IPS DF 6.9 (cell line): ENCODE results near the gene TUBB1.
A peak's percentile ranks its signal among the peaks of the same experiment; 100 is the strongest.
"Not testable (repeated sequence)": the region's sequence is repeated elsewhere in the genome, so short reads cannot be mapped to it uniquely, and the experiment has no call there.

ENCODE experiments used
- DNase-seq: peaks from one replicate; pipeline ENCODE4 v3.0.0-alpha.2; 2013; ENCODE audit warnings: low read depth, low spot score
- H3K27ac ChIP-seq: one replicate; pipeline ENCODE4 v1.5.1; 2013; ENCODE audit warnings: low read length, control low read depth
- H3K27me3 ChIP-seq: 2 replicates; pipeline ENCODE4 v1.6.1; 2013; ENCODE audit warnings: mild to moderate bottlenecking, low read length; ENCODE audit not compliant: control insufficient read depth, insufficient read depth
- H3K36me3 ChIP-seq: 2 replicates; pipeline ENCODE4 v1.6.1; 2013; ENCODE audit warnings: low read length; ENCODE audit not compliant: control insufficient read depth, insufficient read depth
- H3K4me1 ChIP-seq: 2 replicates; pipeline ENCODE4 v1.6.1; 2013; ENCODE audit warnings: low read length; ENCODE audit not compliant: control insufficient read depth, insufficient read depth
- H3K4me3 ChIP-seq: 2 replicates; pipeline ENCODE4 v1.5.1; 2013; ENCODE audit warnings: mild to moderate bottlenecking, low read length
- H3K9me3 ChIP-seq: 2 replicates; pipeline ENCODE4 v1.6.1; 2013; ENCODE audit warnings: low read length, inconsistent platforms; ENCODE audit not compliant: control insufficient read depth, insufficient read depth
- WGBS: extraction: QIAGEN DNeasy Blood & Tissue Kit; methylation state at CpG from one replicate; pipeline ENCODE4 v1.1.7; 2013; ENCODE audit warnings: mixed read lengths, missing lambda C conversion rate; ENCODE audit not compliant: insufficient read length, insufficient coverage; 5-methylcytosine and 5-hydroxymethylcytosine counted together

Gene TUBB1

GRCh38 chr20:59032713-59033059 is 13.5 kb downstream of the TUBB1 start:
- no peaks in the 10 kb centered on the region for H3K4me1 ChIP-seq
- no peaks in the 10 kb centered on the region for H3K27me3 ChIP-seq
- no CpG with 5 or more reads among the region's 13 CpGs for WGBS
- H3K36me3 ChIP-seq = peaks cover 13% of the 10 kb centered on the region
- no peaks in the 10 kb centered on the region for H3K9me3 ChIP-seq
- H3K4me3 ChIP-seq = peak overlapping the region; percentile 43; the same call in 1 of the 2 replicates
- H3K27ac ChIP-seq = no peak overlapping the region
- DNase-seq = no peak

- Histone ChIP-seq H3K4me3 (no peak overlapping the region), H3K9me3 (no peaks in the 10 kb centered on the region), H3K4me1 (no peaks in the 10 kb centered on the region), H3K27me3 (no peaks in the 10 kb centered on the region), H3K27ac (no peak overlapping the region), H3K36me3 (peaks cover 13% of the 10 kb centered on the region)
- no peak for DNase-seq
- no CpG with 5 or more reads among the region's 1 CpG for WGBS
These were observed 13.9 kb downstream of the TUBB1 start for GRCh38 chr20:59033093-59033492.

- Histone ChIP-seq H3K36me3 (peaks cover 13% of the 10 kb centered on the region), H3K27me3 (no peaks in the 10 kb centered on the region), H3K9me3 (no peaks in the 10 kb centered on the region), H3K4me1 (no peaks in the 10 kb centered on the region), H3K27ac (no peak overlapping the region), H3K4me3 (no peak overlapping the region)
- DNase-seq = no peak
- WGBS = no CpG with 5 or more reads among the region's 2 CpGs
These were observed 14.5 kb downstream of the TUBB1 start for GRCh38 chr20:59033616-59034165.

GRCh38 chr20:59035381-59035780 is 16.2 kb downstream of the TUBB1 start:
- H3K9me3 ChIP-seq = no peaks in the 10 kb centered on the region
- no peak overlapping the region for H3K4me3 ChIP-seq
- H3K27ac ChIP-seq = no peak overlapping the region
- no peaks in the 10 kb centered on the region for H3K4me1 ChIP-seq
- H3K36me3 ChIP-seq = peaks cover 9% of the 10 kb centered on the region
- no peak for DNase-seq
- no peaks in the 10 kb centered on the region for H3K27me3 ChIP-seq
- WGBS = no CpG with 5 or more reads among the region's 3 CpGs

GRCh38 chr20:59037386-59037785 is 18.2 kb downstream of the TUBB1 start:
- H3K36me3 ChIP-seq = peaks cover 9% of the 10 kb centered on the region; the same call in 1 of the 2 replicates
- H3K27ac ChIP-seq = no peak overlapping the region
- no peaks in the 10 kb centered on the region for H3K9me3 ChIP-seq
- H3K4me1 ChIP-seq = no peaks in the 10 kb centered on the region
- no CpG with 5 or more reads among the region's 12 CpGs for WGBS
- H3K27me3 ChIP-seq = no peaks in the 10 kb centered on the region
- no peak for DNase-seq
- H3K4me3 ChIP-seq = no peak overlapping the region

GRCh38 chr20:59039233-59039632 is 20.0 kb downstream of the TUBB1 start:
- WGBS = no CpG with 5 or more reads among the region's 1 CpG
- Histone ChIP-seq H3K4me3 (no peak overlapping the region), H3K9me3 (no peaks in the 10 kb centered on the region), H3K27me3 (no peaks in the 10 kb centered on the region), H3K27ac (no peak overlapping the region), H3K4me1 (peaks cover 1% of the 10 kb centered on the region; the same call in 1 of the 2 replicates), H3K36me3 (peaks cover 9% of the 10 kb centered on the region; the same call in 1 of the 2 replicates)
- DNase-seq = no peak

- H3K36me3 ChIP-seq = peaks cover 9% of the 10 kb centered on the region; the same call in 1 of the 2 replicates
- peaks cover 1% of the 10 kb centered on the region; the same call in 1 of the 2 replicates for H3K4me1 ChIP-seq
- H3K4me3 ChIP-seq = no peak overlapping the region
- H3K27me3 ChIP-seq = no peaks in the 10 kb centered on the region
- no peak for DNase-seq
- no peak overlapping the region for H3K27ac ChIP-seq
- no peaks in the 10 kb centered on the region for H3K9me3 ChIP-seq
- no CpG with 5 or more reads among the region's 5 CpGs for WGBS
These were observed 21.4 kb downstream of the TUBB1 start for GRCh38 chr20:59040667-59041066.

- H3K4me1 ChIP-seq, H3K36me3 ChIP-seq, H3K27me3 ChIP-seq, H3K9me3 ChIP-seq, H3K27ac ChIP-seq, DNase-seq, H3K4me3 ChIP-seq: not testable (repeated sequence)
- WGBS = no CpG with 5 or more reads among the region's 16 CpGs
These were observed 22.3 kb downstream of the TUBB1 start for GRCh38 chr20:59041487-59041886.

GRCh38 chr20:59042151-59042795 is 23.0 kb downstream of the TUBB1 start, which contains the start of gene PRELID3B:
TSS of gene PRELID3B (minus strand) at chr20:59042786. CDS start at chr20:59042730, 56 bp downstream.
- peaks cover 1% of the 10 kb centered on the region; the same call in 1 of the 2 replicates for H3K4me1 ChIP-seq
- no peaks in the 10 kb centered on the region for H3K27me3 ChIP-seq
- H3K9me3 ChIP-seq = no peaks in the 10 kb centered on the region
- WGBS = no CpG with 5 or more reads among the region's 50 CpGs
- no peak within 1 kb of the TSS for H3K27ac ChIP-seq
- H3K36me3 ChIP-seq = 0 out of 2 replicates have a peak, but pooled peaks cover 4% of the 10 kb centered on the region
- peak within 1 kb of the TSS; percentile 44; the same call in 1 of the 2 replicates for H3K4me3 ChIP-seq
- DNase-seq = no peak

GRCh38 chr20:59042796-59043631 is 23.8 kb downstream of the TUBB1 start:
- Histone ChIP-seq H3K9me3 (no peaks in the 10 kb centered on the region), H3K27me3 (0 out of 2 replicates have a peak, but pooled peaks cover 1% of the 10 kb centered on the region), H3K4me3 (peak overlapping the region; percentile 44; the same call in 1 of the 2 replicates), H3K36me3 (no peaks in the 10 kb centered on the region), H3K27ac (no peak overlapping the region), H3K4me1 (peaks cover 1% of the 10 kb centered on the region; the same call in 1 of the 2 replicates)
- DNase-seq = peak; percentile 66
- no CpG with 5 or more reads among the region's 66 CpGs for WGBS
